Stimulated activated CD8-positive, alpha-beta memory T cell treated with anti-CD3 and anti-CD28 coated beads, Interleukin-12 subunit alpha, Interleukin-12 subunit beta, amount 100 ng/mL, for 1 hour (primary cell): Measurements from ENCODE around the gene SCN2B.

Experiments
- DNase-seq: peaks from one replicate; pipeline ENCODE4 v3.0.0-alpha.2; 2020; ENCODE audit warnings: low read depth

Gene SCN2B

GRCh38 chr11:118175031-118175992, 1.1 kb downstream of the SCN2B start:
- no peak for DNase-seq

GRCh38 chr11:118174006-118174567, 2.4 kb downstream of the SCN2B start:
- no peak for DNase-seq

GRCh38 chr11:118172356-118172755, 4.1 kb downstream of the SCN2B start:
- no peak for DNase-seq

GRCh38 chr11:118171269-118172062, 5.0 kb downstream of the SCN2B start:
- DNase-seq = peak; percentile 50

GRCh38 chr11:118170882-118171268, 5.6 kb downstream of the SCN2B start:
- DNase-seq = no peak

- DNase-seq = no peak
These were observed 6.2 kb downstream of the SCN2B start for GRCh38 chr11:118170231-118170630.

- no peak for DNase-seq
These were observed 6.9 kb downstream of the SCN2B start for GRCh38 chr11:118169300-118170140.

GRCh38 chr11:118168751-118169150, 7.7 kb downstream of the SCN2B start:
- no peak for DNase-seq

- no peak for DNase-seq
These were observed 8.1 kb downstream of the SCN2B start for GRCh38 chr11:118168316-118168715.

- no peak for DNase-seq
These were observed 8.5 kb downstream of the SCN2B start for GRCh38 chr11:118167906-118168305.

- no peak for DNase-seq
These were observed 9.2 kb downstream of the SCN2B start for GRCh38 chr11:118167253-118167652.

GRCh38 chr11:118166641-118167040, 9.8 kb downstream of the SCN2B start:
- no peak for DNase-seq

GRCh38 chr11:118164885-118165284, 11.6 kb downstream of the SCN2B start:
- no peak for DNase-seq

GRCh38 chr11:118163494-118163893, 12.9 kb downstream of the SCN2B start:
- DNase-seq = no peak

GRCh38 chr11:118162846-118163245, 13.6 kb downstream of the SCN2B start:
- no peak for DNase-seq

- DNase-seq = no peak
These were observed 14.7 kb downstream of the SCN2B start for GRCh38 chr11:118161786-118162185.

GRCh38 chr11:118157186-118157895, 19.1 kb downstream of the SCN2B start:
- DNase-seq = no peak

- DNase-seq = no peak
These were observed 19.8 kb downstream of the SCN2B start for GRCh38 chr11:118156531-118157185.

GRCh38 chr11:118155776-118156530, 20.5 kb downstream of the SCN2B start:
- DNase-seq = no peak

- no peak for DNase-seq
These were observed 21.8 kb downstream of the SCN2B start for GRCh38 chr11:118154641-118155040.
